ENCODE measurements around the gene HDAC4.

GRCh38 chr2:239438995-239439753 lies 38.4 kb upstream of the HDAC4 start:
- TF ChIP-seq CTCF (IDR thresholded peaks at IDR 0.05) (no peak), ZFX (IDR thresholded peaks at IDR 0.05; ENCODE audit: borderline replicate concordance) (no peak)

All from 22Rv1 (cell line).